Neutrophil (primary cell): ENCODE measurements around the gene ELL.

ENCODE experiments used
- H3K27ac ChIP-seq: fragments of 200-600 bp; sonication (generic); 2 replicates; pipeline ENCODE4 v1.5.1; 2016; ENCODE audit warnings: mild to moderate bottlenecking, moderate library complexity
- H3K27me3 ChIP-seq: fragments of 200-600 bp; sonication (generic); 2 replicates; pipeline ENCODE4 v1.6.0; 2016; ENCODE audit warnings: mild to moderate bottlenecking
- H3K36me3 ChIP-seq: fragments of 200-600 bp; sonication (generic); 2 replicates; pipeline ENCODE4 v1.5.1; 2017
- H3K4me1 ChIP-seq, 2 experiments: fragments of 200-600 bp in 1 of 2; sonication (generic) in 1 of 2; 1 replicate in 1 of 2; 2 replicates in 1 of 2; pipeline versions ENCODE4 v1.5.1 to v1.6.1; 2013 to 2016; ENCODE audit warnings: low read depth in 1 of 2, low read length in 1 of 2, mild to moderate bottlenecking in 1 of 2, moderate library complexity in 1 of 2; ENCODE audit not compliant: control insufficient read depth in 1 of 2, insufficient read depth in 1 of 2
- H3K4me3 ChIP-seq, 2 experiments: fragments of 200-600 bp in 1 of 2; sonication (generic) in 1 of 2; 1 replicate in 1 of 2; 2 replicates in 1 of 2; pipeline ENCODE4 v1.5.1; 2013 to 2016; ENCODE audit warnings: low read depth in 1 of 2, low read length in 1 of 2, mild to moderate bottlenecking in 1 of 2, moderate library complexity in 1 of 2
- H3K9me3 ChIP-seq: fragments of 200-600 bp; sonication (generic); 2 replicates; pipeline ENCODE4 v1.5.1; 2016
- TF ChIP-seq, protein P1 (sequence below): fragments of 200-600 bp; sonication (generic); IDR thresholded peaks from 2 replicates; pipeline ENCODE4 v1.5.1; 2016; ENCODE audit warnings: antibody characterized with exemption

The ELL gene

GRCh38 chr19:18477042-18477779 is 44.7 kb downstream of the ELL start:
- no peaks in the 10 kb centered on the region for H3K9me3 ChIP-seq
- TF ChIP-seq, protein P1, sequence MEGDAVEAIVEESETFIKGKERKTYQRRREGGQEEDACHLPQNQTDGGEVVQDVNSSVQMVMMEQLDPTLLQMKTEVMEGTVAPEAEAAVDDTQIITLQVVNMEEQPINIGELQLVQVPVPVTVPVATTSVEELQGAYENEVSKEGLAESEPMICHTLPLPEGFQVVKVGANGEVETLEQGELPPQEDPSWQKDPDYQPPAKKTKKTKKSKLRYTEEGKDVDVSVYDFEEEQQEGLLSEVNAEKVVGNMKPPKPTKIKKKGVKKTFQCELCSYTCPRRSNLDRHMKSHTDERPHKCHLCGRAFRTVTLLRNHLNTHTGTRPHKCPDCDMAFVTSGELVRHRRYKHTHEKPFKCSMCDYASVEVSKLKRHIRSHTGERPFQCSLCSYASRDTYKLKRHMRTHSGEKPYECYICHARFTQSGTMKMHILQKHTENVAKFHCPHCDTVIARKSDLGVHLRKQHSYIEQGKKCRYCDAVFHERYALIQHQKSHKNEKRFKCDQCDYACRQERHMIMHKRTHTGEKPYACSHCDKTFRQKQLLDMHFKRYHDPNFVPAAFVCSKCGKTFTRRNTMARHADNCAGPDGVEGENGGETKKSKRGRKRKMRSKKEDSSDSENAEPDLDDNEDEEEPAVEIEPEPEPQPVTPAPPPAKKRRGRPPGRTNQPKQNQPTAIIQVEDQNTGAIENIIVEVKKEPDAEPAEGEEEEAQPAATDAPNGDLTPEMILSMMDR: peak; percentile 10
- H3K4me1 ChIP-seq: peaks cover 83 to 94% of the 10 kb centered on the region in 2 experiments
- H3K27me3 ChIP-seq: no peaks in the 10 kb centered on the region
- H3K27ac ChIP-seq: peak overlapping the region; percentile 99
- peaks cover 12% of the 10 kb centered on the region for H3K36me3 ChIP-seq
- H3K4me3 ChIP-seq: peak overlapping the region; percentile 47 to 62

GRCh38 chr19:18476507-18477041 is 45.3 kb downstream of the ELL start:
- Histone ChIP-seq H3K4me3 (peak overlapping the region; percentile 47 to 62), H3K27me3 (no peaks in the 10 kb centered on the region), H3K36me3 (peaks cover 18% of the 10 kb centered on the region), H3K9me3 (no peaks in the 10 kb centered on the region), H3K4me1 (peaks cover 78 to 90% of the 10 kb centered on the region in 2 experiments), H3K27ac (peak overlapping the region; percentile 99)
- TF ChIP-seq, protein P1: no peak

DNA sequence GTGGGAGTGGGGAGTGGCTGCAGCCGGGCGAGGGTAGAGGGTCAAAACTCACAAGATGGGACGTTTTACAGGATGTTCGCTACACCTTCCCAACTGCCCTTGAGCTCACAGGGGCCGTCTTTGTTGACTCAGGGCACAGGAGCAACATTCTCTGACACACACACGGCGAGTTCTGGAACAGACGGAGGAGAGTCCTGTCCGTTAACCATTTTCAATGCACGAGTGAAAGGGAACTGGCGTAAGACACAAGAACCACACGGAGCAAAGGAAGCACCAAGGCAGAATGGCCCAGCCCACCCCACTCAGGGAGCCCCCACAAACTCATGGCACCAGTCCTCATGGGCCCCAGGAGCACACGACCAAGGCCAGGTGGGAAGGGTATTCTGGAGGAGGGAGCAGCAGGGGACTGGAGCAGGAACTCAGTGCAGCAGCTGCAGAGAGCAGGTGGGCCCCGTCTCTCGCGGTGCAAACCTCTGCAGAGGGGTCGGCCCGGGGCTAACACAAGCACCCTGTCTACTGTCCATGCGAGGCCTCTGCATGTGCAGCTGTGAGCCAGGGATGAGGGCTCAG is 46.0 kb downstream of the ELL start:
- peaks cover 71 to 82% of the 10 kb centered on the region in 2 experiments for H3K4me1 ChIP-seq
- TF ChIP-seq, protein P1: no peak

GRCh38 chr19:18475004-18475453 is 46.8 kb downstream of the ELL start:
- TF ChIP-seq, protein P1: no peak
- Histone ChIP-seq H3K27me3 (no peaks in the 10 kb centered on the region), H3K4me1 (peaks cover 71 to 82% of the 10 kb centered on the region in 2 experiments), H3K9me3 (no peaks in the 10 kb centered on the region), H3K27ac (peak overlapping the region; percentile 99), H3K36me3 (peaks cover 34% of the 10 kb centered on the region), H3K4me3 (peak overlapping the region in 1 of 2 experiments; percentile 62)

More for the DNA sequence above, 46.0 kb downstream of the ELL start:
- Histone ChIP-seq H3K4me3 (peak overlapping the region; percentile 13 to 62), H3K36me3 (peaks cover 26% of the 10 kb centered on the region), H3K9me3 (no peaks in the 10 kb centered on the region), H3K27me3 (no peaks in the 10 kb centered on the region), H3K27ac (peak overlapping the region; percentile 99)

DNA sequence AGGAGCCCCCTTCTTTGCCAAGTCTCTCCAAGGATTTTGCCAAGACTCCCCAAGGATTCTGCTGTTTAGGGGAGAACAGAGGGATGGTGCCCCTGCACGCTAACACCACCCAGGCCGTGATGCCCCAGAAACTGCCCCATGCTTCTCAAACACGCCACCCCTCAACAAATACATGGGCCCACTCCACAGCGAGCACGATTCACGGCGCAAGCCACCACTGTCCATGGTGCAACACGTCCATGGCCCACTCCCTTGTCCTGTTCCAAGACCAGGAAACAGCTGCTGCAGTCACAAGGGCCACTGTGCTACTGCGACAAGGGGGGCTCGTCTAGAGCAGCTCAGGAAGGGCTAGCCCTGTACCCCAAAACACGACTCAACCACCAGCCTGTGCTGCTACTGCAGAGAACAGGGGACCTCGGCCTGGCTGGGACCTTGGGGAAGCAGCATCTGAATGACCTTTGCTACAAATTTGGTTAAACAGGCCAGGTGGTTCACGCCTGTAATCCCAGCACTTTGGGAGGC is 47.4 kb downstream of the ELL start:
- peaks cover 39% of the 10 kb centered on the region for H3K36me3 ChIP-seq
- H3K4me3 ChIP-seq: peak overlapping the region in 1 of 2 experiments; percentile 62
- peak overlapping the region; percentile 99 for H3K27ac ChIP-seq
- no peaks in the 10 kb centered on the region for H3K27me3 ChIP-seq
- TF ChIP-seq, protein P1: no peak
- peaks cover 71 to 82% of the 10 kb centered on the region in 2 experiments for H3K4me1 ChIP-seq
- no peaks in the 10 kb centered on the region for H3K9me3 ChIP-seq
